Tibial artery (tissue), 4 donors: ENCODE measurements around the gene TINCR.

ENCODE experiments used
- DNase-seq, 2 donors: peaks; one replicate each; pipeline ENCODE4 v3.0.0-alpha.2; 2019
- H3K27ac ChIP-seq, 2 donors: fragments of 200-600 bp; sonication (generic) in 1 of 2; 1 replicate in 1 of 2; 2 replicates in 1 of 2; pipeline ENCODE4 v1.5.1; 2018 to 2019; ENCODE audit warnings: mild to moderate bottlenecking in 1 of 2
- H3K27me3 ChIP-seq, 2 donors: fragments of 200-600 bp; sonication (generic) in 1 of 2; one replicate each; pipeline versions ENCODE4 v1.5.1 to v1.6.0; 2016 to 2019
- H3K36me3 ChIP-seq, 3 donors: fragments of 200-600 bp; sonication (generic) in 2 of 3; one replicate each; pipeline ENCODE4 v1.5.1; 2016 to 2019; ENCODE audit warnings: mild to moderate bottlenecking in 2 of 3
- H3K4me1 ChIP-seq, 4 donors: fragments of 200-600 bp; sonication (generic) in 2 of 4; 1 replicate in 3 of 4; 2 replicates in 1 of 4; pipeline ENCODE4 v1.5.1; 2016 to 2019
- H3K4me3 ChIP-seq, 2 donors: fragments of 200-600 bp; sonication (generic) in 1 of 2; 1 replicate in 1 of 2; 2 replicates in 1 of 2; pipeline ENCODE4 v1.5.1; 2018 to 2019; ENCODE audit warnings: mild to moderate bottlenecking in 2 of 2
- H3K9me3 ChIP-seq, 3 donors: fragments of 200-600 bp; sonication (generic) in 1 of 3; one replicate each; pipeline ENCODE4 v1.5.1; 2016 to 2019
- intact Hi-C: fragments of 100-400 bp; cut with DNase I; formaldehyde crosslinking; loops from one replicate; pipeline ENCODE4 v1.15.0; 2023; ENCODE audit warnings: low total_unique reads
- TF ChIP-seq, protein P1 (sequence below), 2 experiments: fragments of 200-600 bp in 1 of 2; fragments of 450-650 bp in 1 of 2; IDR thresholded peaks; one replicate each; pipeline ENCODE4 v1.5.1; 2017 to 2019; ENCODE audit warnings: antibody characterized with exemption in 2 of 2, mild to moderate bottlenecking in 1 of 2, moderate library complexity in 1 of 2

Gene TINCR

DNA sequence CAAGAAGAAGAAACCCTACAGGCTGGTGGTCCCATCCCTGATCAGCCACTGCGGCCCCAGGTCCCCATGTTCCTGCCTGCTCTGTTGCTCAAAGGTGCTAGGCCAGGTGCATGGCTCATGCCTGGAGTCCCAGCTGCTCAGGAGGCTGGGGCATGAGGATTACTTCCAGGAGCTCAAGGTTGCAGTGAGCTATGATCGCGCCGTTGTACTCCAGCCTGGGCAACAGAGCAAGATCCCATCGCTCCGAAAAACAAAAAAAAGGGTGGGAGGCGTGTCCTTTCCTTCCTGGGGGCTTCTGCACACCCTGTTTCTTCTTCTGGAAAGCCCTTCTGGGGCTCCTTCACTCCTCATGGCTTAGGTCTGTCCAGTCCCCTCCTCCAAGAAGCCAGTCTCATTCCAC is 11.9 kb upstream of the TINCR start:
- DNase-seq, result no peak
- peaks cover 0 to 38% (median 0%) of the 10 kb centered on the region in 3 donors for H3K36me3 ChIP-seq
- no peaks in the 10 kb centered on the region for H3K27me3 ChIP-seq
- no peaks in the 10 kb centered on the region for H3K9me3 ChIP-seq
- H3K27ac ChIP-seq, result no peak overlapping the region
- TF ChIP-seq, protein P1, sequence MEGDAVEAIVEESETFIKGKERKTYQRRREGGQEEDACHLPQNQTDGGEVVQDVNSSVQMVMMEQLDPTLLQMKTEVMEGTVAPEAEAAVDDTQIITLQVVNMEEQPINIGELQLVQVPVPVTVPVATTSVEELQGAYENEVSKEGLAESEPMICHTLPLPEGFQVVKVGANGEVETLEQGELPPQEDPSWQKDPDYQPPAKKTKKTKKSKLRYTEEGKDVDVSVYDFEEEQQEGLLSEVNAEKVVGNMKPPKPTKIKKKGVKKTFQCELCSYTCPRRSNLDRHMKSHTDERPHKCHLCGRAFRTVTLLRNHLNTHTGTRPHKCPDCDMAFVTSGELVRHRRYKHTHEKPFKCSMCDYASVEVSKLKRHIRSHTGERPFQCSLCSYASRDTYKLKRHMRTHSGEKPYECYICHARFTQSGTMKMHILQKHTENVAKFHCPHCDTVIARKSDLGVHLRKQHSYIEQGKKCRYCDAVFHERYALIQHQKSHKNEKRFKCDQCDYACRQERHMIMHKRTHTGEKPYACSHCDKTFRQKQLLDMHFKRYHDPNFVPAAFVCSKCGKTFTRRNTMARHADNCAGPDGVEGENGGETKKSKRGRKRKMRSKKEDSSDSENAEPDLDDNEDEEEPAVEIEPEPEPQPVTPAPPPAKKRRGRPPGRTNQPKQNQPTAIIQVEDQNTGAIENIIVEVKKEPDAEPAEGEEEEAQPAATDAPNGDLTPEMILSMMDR (IDR thresholded peaks at IDR 0.05), result no peak
- intact Hi-C loops, result loop anchor here (5.0 kb wide), 1 partner anchor 532 kb away; no protein-coding TSS in a partner anchor
- peaks cover 0 to 6% (median 4%) of the 10 kb centered on the region in 4 donors for H3K4me1 ChIP-seq
- H3K4me3 ChIP-seq, result no peak overlapping the region

DNA sequence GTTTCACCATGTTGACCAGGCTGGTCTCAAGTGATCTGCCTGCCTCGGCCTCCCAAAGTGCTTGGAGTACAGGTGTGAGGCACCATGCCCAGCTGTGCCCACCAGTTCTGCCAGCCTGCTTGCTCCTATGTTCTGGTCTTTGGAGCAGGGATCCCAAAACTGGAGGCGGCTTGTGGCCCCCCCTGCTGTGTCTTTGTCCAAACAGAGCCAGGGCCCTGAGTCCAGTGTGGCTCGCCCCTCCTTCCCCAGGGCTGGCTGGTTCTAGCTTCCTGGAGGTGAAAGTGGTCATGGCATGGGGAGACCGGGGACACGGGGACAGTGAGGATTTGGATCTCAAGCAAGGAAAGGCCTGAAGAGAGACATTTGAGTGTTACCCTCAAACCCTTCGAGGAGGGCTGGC is 11.5 kb upstream of the TINCR start:
- no peaks in the 10 kb centered on the region for H3K27me3 ChIP-seq
- DNase-seq, result no peak
- H3K4me3 ChIP-seq, result no peak overlapping the region
- H3K36me3 ChIP-seq, result peaks cover 0 to 37% (median 0%) of the 10 kb centered on the region in 3 donors
- TF ChIP-seq, protein P1 (IDR thresholded peaks at IDR 0.05), result no peak
- no peak overlapping the region for H3K27ac ChIP-seq
- peaks cover 0 to 6% (median 4%) of the 10 kb centered on the region in 4 donors for H3K4me1 ChIP-seq
- intact Hi-C loops, result loop anchor here (5.0 kb wide), 1 partner anchor 532 kb away; no protein-coding TSS in a partner anchor
- H3K9me3 ChIP-seq, result no peaks in the 10 kb centered on the region

DNA sequence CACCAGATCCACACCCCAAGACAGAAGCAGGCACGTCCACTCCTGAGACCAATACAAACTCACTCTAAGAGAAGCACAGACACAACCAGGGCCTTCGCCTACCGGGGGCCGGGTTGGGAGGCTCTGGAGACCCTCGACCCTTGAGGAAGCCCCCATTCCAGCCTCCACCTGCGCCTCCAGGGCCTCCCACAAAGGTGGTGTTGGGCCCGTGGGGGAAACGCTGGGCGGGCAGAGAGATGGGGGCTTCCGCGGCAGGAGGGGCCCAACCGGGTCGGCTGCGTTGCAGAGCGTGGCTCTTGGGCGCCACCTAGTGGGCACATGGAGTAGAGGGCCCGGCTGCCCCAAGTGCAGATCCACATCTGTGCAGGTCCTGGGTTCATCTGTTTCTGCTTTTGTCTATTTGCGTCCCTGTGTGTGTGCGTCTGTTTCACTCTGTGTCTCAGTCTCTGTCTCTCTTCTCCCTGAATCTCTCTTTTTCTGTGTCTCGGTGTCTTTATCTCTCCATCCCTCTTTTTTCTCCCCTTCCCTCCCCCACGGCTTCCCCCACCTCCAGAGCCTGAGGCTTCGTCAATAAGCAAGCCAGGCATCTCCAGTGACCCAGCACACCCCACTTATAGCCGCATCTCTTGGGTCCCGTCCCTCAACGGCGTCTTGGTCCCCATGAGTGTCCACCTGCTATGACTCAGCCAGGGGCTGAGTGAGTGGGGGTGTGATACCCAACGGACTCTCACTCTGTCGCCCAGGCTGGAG is 10.5 kb upstream of the TINCR start:
- H3K27ac ChIP-seq, result no peak overlapping the region
- intact Hi-C loops, result loop anchor here (5.0 kb wide), 1 partner anchor 531 kb away; no protein-coding TSS in a partner anchor
- H3K27me3 ChIP-seq, result no peaks in the 10 kb centered on the region
- H3K4me1 ChIP-seq, result peaks cover 0 to 6% (median 4%) of the 10 kb centered on the region in 4 donors
- H3K4me3 ChIP-seq, result no peak overlapping the region
- DNase-seq, result no peak
- H3K9me3 ChIP-seq, result no peaks in the 10 kb centered on the region
- peaks cover 0 to 28% (median 0%) of the 10 kb centered on the region in 3 donors for H3K36me3 ChIP-seq
- TF ChIP-seq, protein P1 (IDR thresholded peaks at IDR 0.05), result peak; percentile 85 to 99

DNA sequence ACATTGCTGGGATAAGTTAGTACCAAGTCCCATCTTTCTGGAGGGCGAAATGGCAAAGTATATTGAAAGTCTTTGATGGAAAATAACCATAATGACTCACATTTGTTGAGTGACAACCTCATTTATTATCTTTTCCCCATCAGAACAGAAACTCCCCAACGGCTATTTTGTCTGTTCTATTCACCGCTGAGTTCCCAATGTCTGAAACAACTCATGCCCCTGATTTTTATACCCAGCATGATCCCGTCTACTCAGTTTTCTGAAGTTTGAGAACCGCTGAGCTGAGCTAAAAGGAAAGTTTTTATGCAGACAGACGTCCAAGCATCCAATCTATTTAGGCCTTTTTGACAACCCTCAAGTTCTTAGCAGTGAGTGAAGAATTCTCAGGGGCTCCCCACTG is 7.8 kb upstream of the TINCR start:
- Histone ChIP-seq H3K4me3 (no peak overlapping the region), H3K4me1 (peaks cover 0 to 6% (median 4%) of the 10 kb centered on the region in 4 donors), H3K27me3 (no peaks in the 10 kb centered on the region), H3K36me3 (peaks cover 0 to 9% (median 0%) of the 10 kb centered on the region in 3 donors), H3K9me3 (no peaks in the 10 kb centered on the region), H3K27ac (no peak overlapping the region)
- TF ChIP-seq, protein P1 (IDR thresholded peaks at IDR 0.05), result no peak
- intact Hi-C loops, result loop anchor here (5.0 kb wide), 1 partner anchor 528 kb away; no protein-coding TSS in a partner anchor
- DNase-seq, result no peak

DNA sequence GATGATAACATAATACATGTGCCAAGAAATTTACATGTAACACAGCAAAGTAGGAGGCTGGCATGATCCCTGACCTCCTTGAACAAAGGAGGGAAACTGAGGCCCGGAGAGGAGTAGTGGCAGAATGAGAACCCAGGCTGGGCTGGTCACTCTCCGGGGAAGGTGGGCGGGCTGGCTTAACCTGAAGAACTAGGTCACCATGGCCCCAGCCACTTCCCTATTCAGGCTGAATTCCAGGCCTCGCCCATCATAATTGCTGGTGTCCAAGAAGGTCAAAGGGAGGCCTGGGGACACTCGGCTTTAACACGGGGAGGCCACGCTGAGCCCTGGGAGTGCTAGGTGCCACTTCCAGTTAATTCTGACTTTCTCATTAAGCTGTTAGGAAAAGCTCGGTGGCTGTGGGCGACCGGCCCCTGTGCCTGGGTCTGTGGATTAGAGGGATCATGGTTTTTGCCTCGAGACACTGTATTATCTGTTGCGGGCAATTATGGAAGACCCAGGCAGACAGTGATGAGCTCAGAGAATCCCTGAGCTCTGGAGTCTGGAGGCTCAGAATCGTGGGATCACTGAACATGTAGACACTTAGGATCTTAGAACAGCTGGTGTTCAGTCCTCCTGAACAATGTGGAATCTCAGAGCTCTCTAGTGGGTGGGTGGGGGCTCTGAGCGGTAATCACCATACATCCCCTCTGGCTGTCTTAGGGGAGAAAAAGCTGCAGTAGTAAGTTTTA is 5.0 kb upstream of the TINCR start:
- H3K27ac ChIP-seq, result no peak overlapping the region
- no peaks in the 10 kb centered on the region for H3K9me3 ChIP-seq
- TF ChIP-seq, protein P1 (IDR thresholded peaks at IDR 0.05), result no peak
- no peaks in the 10 kb centered on the region for H3K36me3 ChIP-seq
- DNase-seq, result no peak
- no peak overlapping the region for H3K4me3 ChIP-seq
- intact Hi-C loops, result no loop called here
- peaks cover 0 to 5% (median under 1%) of the 10 kb centered on the region in 4 donors for H3K4me1 ChIP-seq
- peaks cover 0 to 13% of the 10 kb centered on the region in 2 donors for H3K27me3 ChIP-seq
